22Rv1 (cell line): ENCODE results near the gene MGRN1.

Experiments used
- H3K27ac ChIP-seq: fragments of 450-650 bp; 2 replicates; pipeline ENCODE4 v1.5.1; 2017
- CTCF ChIP-seq: fragments of 450-650 bp; IDR thresholded peaks from 2 replicates; pipeline ENCODE4 v1.5.1; 2017; ENCODE audit warnings: mild to moderate bottlenecking
- ZFX ChIP-seq: fragments of 450-650 bp; IDR thresholded peaks from 2 replicates; pipeline ENCODE4 v1.6.1; 2017; ENCODE audit warnings: antibody characterized with exemption, borderline replicate concordance

MGRN1 gene

GRCh38 chr16:4724661-4725270 is 100.1 kb downstream of the MGRN1 start:
- no peak overlapping the region for H3K27ac ChIP-seq
- no peak for TF ChIP-seq ZFX
- TF ChIP-seq CTCF: no peak

- no peak overlapping the region for H3K27ac ChIP-seq
- no peak for TF ChIP-seq ZFX
- no peak for TF ChIP-seq CTCF
Measured at GRCh38 chr16:4726616-4727015, 102.0 kb downstream of the MGRN1 start.

- no peak overlapping the region for H3K27ac ChIP-seq
- TF ChIP-seq CTCF (no peak), ZFX (no peak)
Measured at GRCh38 chr16:4728676-4729075, 104.0 kb downstream of the MGRN1 start.

- no peak for TF ChIP-seq ZFX
- no peak for TF ChIP-seq CTCF
- H3K27ac ChIP-seq: no peak overlapping the region
Measured at GRCh38 chr16:4729876-4730275, 105.2 kb downstream of the MGRN1 start.

GRCh38 chr16:4733211-4733742 is 108.7 kb downstream of the MGRN1 start:
- peak overlapping the region; percentile 86 for H3K27ac ChIP-seq
- TF ChIP-seq CTCF (no peak), ZFX (no peak)

GRCh38 chr16:4733747-4734062 is 109.1 kb downstream of the MGRN1 start:
- H3K27ac ChIP-seq: peak overlapping the region; percentile 86
- no peak for TF ChIP-seq CTCF
- no peak for TF ChIP-seq ZFX

GRCh38 chr16:4734063-4734729 is 109.6 kb downstream of the MGRN1 start, which contains the start of the genes ANKS3 and DNAAF8:
Gene ANKS3 (minus strand): TSS chr16:4734271. CDS start chr16:4730149, 4,122 bp downstream.
Gene DNAAF8 (plus strand): TSS chr16:4734537. CDS start chr16:4736515, 1,978 bp downstream.
- peak within 1 kb of the TSS; percentile 86 for H3K27ac ChIP-seq
- TF ChIP-seq ZFX: no peak
